OCI-LY3 (cell line): ENCODE measurements around the gene FBXL3.

Experiments used
- H2AFZ ChIP-seq: fragments of 200-600, 300-600 bp; shearing (Covaris generic); 2 replicates; pipeline ENCODE4 v1.6.0; 2014; ENCODE audit warnings: antibody characterized with exemption, low read depth, low read length
- H3K27ac ChIP-seq: fragments of 200-600, 300-600 bp; sonication (generic); 2 replicates; pipeline ENCODE4 v1.5.1; 2014; ENCODE audit warnings: mild to moderate bottlenecking, low read length, moderate library complexity, mixed read lengths
- H3K27me3 ChIP-seq: fragments of 200-600, 300-600 bp; sonication (generic); 2 replicates; pipeline ENCODE4 v1.6.1; 2014; ENCODE audit warnings: low read depth, low read length, mixed read lengths
- H3K36me3 ChIP-seq: fragments of 200-600, 300-600 bp; sonication (generic); replicated peaks from 2 replicates; pipeline ENCODE3; 2014; ENCODE audit warnings: low read depth, low read length, mixed read lengths
- H3K4me1 ChIP-seq: fragments of 300-600, 200-600 bp; sonication (generic); 2 replicates; pipeline ENCODE4 v1.6.1; 2014; ENCODE audit warnings: low read length, mixed read lengths
- H3K4me2 ChIP-seq: fragments of 200-600, 300-600 bp; sonication (generic); 2 replicates; pipeline ENCODE4 v1.6.1; 2014; ENCODE audit warnings: low read length, mixed read lengths
- H3K4me3 ChIP-seq: fragments of 300-600, 200-600 bp; sonication (generic); 2 replicates; pipeline ENCODE4 v1.5.1; 2014; ENCODE audit warnings: antibody characterized with exemption, mild to moderate bottlenecking, low read length, moderate library complexity
- H3K79me2 ChIP-seq: fragments of 300-600, 200-600 bp; shearing (Covaris generic); 2 replicates; pipeline ENCODE4 v1.6.1; 2014; ENCODE audit warnings: mild to moderate bottlenecking, low read length, mixed read lengths
- H3K9ac ChIP-seq: fragments of 300-600, 200-600 bp; shearing (Covaris generic); 2 replicates; pipeline ENCODE4 v1.6.0; 2014; ENCODE audit warnings: mild to moderate bottlenecking, low read length, moderate library complexity
- H3K9me3 ChIP-seq: fragments of 200-600, 300-600 bp; shearing (Covaris generic); 2 replicates; pipeline ENCODE4 v1.6.1; 2014; ENCODE audit warnings: low read length, mixed read lengths; ENCODE audit not compliant: insufficient read depth
- H4K20me1 ChIP-seq: fragments of 200-600, 300-600 bp; sonication (generic); 2 replicates; pipeline ENCODE4 v1.6.1; 2016; ENCODE audit warnings: low read length, mixed read lengths; ENCODE audit not compliant: insufficient read depth
- EZH2phosphoT487 ChIP-seq: fragments of 200-600 bp; shearing (Covaris generic); IDR thresholded peaks from 2 replicates; pipeline ENCODE4 v1.6.1; 2018; ENCODE audit warnings: antibody characterized with exemption, mixed run types, low read depth
- TF ChIP-seq, protein P1 (sequence below): fragments of 200-600, 300-600 bp; sonication (generic); IDR thresholded peaks from 2 replicates; pipeline ENCODE4 v1.5.1; 2014; ENCODE audit warnings: antibody characterized with exemption, low read length, low read depth

FBXL3 gene

DNA sequence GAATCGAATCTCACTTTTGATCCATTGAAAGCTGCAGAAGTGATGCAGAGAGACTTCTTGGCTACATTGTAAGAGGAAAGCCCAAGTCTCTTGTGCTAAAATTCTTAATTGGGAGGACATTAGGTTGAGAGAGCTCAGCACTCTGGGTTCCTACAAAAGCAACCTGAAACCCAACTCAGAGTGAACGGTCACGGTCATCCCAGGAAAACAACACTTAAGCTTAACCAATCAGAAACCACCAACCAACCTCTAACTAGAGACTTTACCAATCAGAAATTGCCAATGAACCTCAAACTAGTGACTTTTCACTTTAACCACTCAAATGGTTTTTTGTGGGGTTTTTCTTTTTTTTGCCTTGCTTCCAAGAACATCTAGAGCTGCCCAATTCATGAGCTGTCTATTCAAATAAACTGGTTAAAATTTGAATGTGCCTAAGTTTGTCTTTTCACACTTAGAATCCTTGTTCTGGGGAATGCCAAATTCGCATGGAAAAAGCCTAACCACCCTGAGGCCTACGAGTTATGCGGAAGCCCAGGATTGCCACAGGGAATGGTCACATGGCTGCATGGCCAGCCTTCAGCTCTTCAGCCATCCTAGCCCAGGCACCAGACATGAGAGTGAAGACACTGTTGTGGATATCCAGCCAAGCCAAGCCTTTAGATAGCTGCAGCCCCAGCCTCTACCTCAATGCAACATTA lies 52.9 kb downstream of the FBXL3 start:
- Histone ChIP-seq H3K4me1 (no peaks in the 10 kb centered on the region), H3K27me3 (peaks cover 14% of the 10 kb centered on the region; the same call in 1 of the 2 replicates), H3K79me2 (no peaks in the 10 kb centered on the region), H3K9ac (no peak overlapping the region), H3K4me2 (no peak overlapping the region), H3K4me3 (no peak overlapping the region), H4K20me1 (no peaks in the 10 kb centered on the region), H3K9me3 (no peaks in the 10 kb centered on the region), H3K27ac (no peak overlapping the region), H3K36me3 (no peaks in the 10 kb centered on the region), H2AFZ (no peak overlapping the region)
- no peak for TF ChIP-seq EZH2phosphoT487
- TF ChIP-seq, protein P1, sequence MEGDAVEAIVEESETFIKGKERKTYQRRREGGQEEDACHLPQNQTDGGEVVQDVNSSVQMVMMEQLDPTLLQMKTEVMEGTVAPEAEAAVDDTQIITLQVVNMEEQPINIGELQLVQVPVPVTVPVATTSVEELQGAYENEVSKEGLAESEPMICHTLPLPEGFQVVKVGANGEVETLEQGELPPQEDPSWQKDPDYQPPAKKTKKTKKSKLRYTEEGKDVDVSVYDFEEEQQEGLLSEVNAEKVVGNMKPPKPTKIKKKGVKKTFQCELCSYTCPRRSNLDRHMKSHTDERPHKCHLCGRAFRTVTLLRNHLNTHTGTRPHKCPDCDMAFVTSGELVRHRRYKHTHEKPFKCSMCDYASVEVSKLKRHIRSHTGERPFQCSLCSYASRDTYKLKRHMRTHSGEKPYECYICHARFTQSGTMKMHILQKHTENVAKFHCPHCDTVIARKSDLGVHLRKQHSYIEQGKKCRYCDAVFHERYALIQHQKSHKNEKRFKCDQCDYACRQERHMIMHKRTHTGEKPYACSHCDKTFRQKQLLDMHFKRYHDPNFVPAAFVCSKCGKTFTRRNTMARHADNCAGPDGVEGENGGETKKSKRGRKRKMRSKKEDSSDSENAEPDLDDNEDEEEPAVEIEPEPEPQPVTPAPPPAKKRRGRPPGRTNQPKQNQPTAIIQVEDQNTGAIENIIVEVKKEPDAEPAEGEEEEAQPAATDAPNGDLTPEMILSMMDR = no peak

DNA sequence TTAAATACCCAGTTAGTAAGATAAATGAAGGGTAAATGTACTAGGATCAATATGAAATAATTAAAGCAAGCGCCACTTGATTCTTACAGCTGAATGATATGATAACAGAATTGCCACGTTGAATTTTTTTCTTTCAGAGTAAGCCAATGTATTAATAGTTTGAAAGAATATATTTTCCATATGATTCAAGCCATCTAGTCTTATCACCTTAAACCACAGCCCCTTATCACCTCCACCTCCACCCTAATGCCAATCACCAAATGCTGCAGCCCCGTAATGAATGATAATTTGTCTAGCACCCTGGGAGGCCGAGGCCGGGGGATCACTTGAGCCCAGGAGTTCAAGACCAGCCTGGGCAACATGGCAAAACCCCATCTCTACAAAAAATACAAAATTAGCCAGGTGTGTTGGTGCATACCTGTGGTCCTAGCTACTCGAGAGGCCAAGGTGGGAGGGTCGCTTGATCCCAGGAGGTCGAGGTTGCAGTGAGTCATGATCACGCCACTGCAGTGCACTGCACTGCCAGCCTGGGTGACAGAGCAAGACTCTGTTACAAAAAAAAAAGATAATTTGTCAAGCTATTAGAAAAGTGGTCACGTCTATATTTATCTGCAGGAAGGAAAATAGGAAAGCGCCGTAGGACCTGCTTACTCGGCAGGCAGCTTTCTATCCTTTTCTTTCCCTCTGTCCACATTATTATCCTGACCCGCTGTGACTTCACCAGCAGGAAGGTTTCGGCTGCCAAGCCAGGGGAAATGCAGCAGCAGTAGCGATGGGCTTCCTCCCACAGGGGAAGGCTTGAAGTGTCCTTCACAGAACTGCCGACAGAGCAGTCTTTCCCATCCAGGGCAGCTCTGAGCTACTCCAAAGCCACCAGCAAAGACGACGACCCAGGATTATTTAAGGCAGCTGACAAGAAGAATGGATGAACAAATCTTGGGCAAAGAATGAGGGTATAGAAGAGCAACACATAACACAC lies 54.8 kb downstream of the FBXL3 start:
- H3K27ac ChIP-seq = no peak overlapping the region
- H3K4me2 ChIP-seq = no peak overlapping the region
- H3K36me3 ChIP-seq = no peaks in the 10 kb centered on the region
- 0 out of 2 replicates have a peak, but pooled peaks cover 3% of the 10 kb centered on the region for H3K27me3 ChIP-seq
- H3K4me1 ChIP-seq = no peaks in the 10 kb centered on the region
- H3K9me3 ChIP-seq = no peaks in the 10 kb centered on the region
- no peak overlapping the region for H2AFZ ChIP-seq
- no peak overlapping the region for H3K4me3 ChIP-seq
- no peak overlapping the region for H3K9ac ChIP-seq
- H4K20me1 ChIP-seq = no peaks in the 10 kb centered on the region
- no peak for TF ChIP-seq EZH2phosphoT487
- TF ChIP-seq, protein P1 = no peak
- H3K79me2 ChIP-seq = no peaks in the 10 kb centered on the region

DNA sequence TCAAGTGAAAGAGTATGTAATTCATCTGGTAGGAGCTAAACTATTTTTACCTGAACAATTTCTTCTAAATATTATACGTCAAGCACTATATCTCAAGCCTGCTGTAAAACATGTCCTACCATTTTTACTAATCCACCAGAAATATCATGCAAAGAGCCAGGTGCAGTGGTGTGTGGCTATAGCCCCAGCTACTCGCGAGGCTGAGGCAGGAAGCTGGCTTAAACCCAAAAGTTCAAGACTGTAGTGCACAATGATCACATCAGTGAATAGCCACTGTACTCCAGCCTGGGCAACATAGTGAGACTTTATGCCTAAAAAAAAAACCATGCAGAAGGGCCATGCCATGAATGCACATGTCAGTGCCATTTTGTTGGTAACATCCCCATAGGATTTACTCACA lies 55.7 kb downstream of the FBXL3 start:
- H2AFZ ChIP-seq = no peak overlapping the region
- H4K20me1 ChIP-seq = no peaks in the 10 kb centered on the region
- no peak overlapping the region for H3K27ac ChIP-seq
- TF ChIP-seq, protein P1 = no peak
- TF ChIP-seq EZH2phosphoT487 = no peak
- no peak overlapping the region for H3K4me3 ChIP-seq
- H3K27me3 ChIP-seq = 0 out of 2 replicates have a peak, but pooled peaks cover 3% of the 10 kb centered on the region
- no peak overlapping the region for H3K4me2 ChIP-seq
- no peak overlapping the region for H3K9ac ChIP-seq
- no peaks in the 10 kb centered on the region for H3K4me1 ChIP-seq
- no peaks in the 10 kb centered on the region for H3K36me3 ChIP-seq
- H3K9me3 ChIP-seq = no peaks in the 10 kb centered on the region
- H3K79me2 ChIP-seq = no peaks in the 10 kb centered on the region
